K562 (cell line): ENCODE measurements around the gene CBFA2T2.

Source experiments
- EZH2 ChIP-seq: IDR thresholded peaks from 2 replicates; pipeline ENCODE4 v1.6.1; 2012; ENCODE audit warnings: low read depth, mild to moderate bottlenecking, inconsistent platforms, low read length, borderline replicate concordance
- MECOM ChIP-seq: fragments of 250-450 bp; sonication (Bioruptor Pico); IDR thresholded peaks from 2 replicates; pipeline ENCODE4 v1.8.0; 2022; ENCODE audit warnings: inconsistent platforms
- NFIX ChIP-seq: fragments of 250-450 bp; sonication (Bioruptor Pico); IDR thresholded peaks from 2 replicates; pipeline ENCODE4 v1.4.0; 2020; ENCODE audit warnings: low read depth, mild to moderate bottlenecking, moderate library complexity
- RCOR1 ChIP-seq, 2 experiments: IDR thresholded peaks; 2 replicates each; pipeline ENCODE4 v1.6.1; 2012; ENCODE audit warnings: low read depth in 2 of 2, low read length in 2 of 2, borderline replicate concordance in 1 of 2, improper control_type of control experiment in 1 of 2
- SREBF2 ChIP-seq: sonication (generic); formaldehyde crosslinking; IDR thresholded peaks from 2 replicates; pipeline ENCODE4 v1.4.0; 2020; ENCODE audit warnings: mild to moderate bottlenecking, missing genetic modification reagents
- TRIM24 ChIP-seq, 2 experiments: fragments of 450-650 bp; IDR thresholded peaks; 2 replicates each; pipeline ENCODE4 v1.6.1; 2016
- ZNF165 ChIP-seq: fragments of 250-450 bp; sonication (Bioruptor Pico); IDR thresholded peaks from 2 replicates; pipeline ENCODE4 v1.4.0; 2020; ENCODE audit warnings: borderline replicate concordance
- ZNF445 ChIP-seq: fragments of 250-450 bp; sonication (Bioruptor Pico); IDR thresholded peaks from 2 replicates; pipeline ENCODE4 v1.4.0; 2020; ENCODE audit warnings: low read depth, mild to moderate bottlenecking, moderate library complexity

DNA sequence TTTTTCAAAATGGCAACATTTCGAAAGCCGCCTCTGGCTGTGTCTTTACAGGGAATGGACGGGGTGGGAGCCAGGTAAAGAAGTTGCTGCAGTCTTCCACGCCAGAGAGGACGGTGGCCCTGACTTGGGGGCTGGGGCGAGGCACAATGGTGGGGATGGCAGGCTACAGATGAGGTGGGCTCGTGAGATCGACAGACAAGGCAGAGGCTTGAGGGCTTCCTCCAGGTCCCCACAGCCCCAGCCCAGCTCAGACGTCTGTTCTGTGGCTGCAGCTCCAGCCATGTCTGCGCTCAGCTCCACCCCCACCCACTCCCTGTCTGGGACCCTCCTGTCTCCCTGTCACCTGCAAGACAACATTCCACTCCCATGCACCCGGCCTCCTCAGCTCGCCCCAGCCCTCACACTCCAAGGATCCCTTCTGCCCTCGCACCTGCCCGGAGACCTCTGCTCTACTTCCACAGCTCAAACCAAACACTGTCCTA lies 164.8 kb downstream of the CBFA2T2 start:
- TF ChIP-seq EZH2 (no peak), TRIM24 (IDR thresholded peaks at IDR 0.05) (no peak), NFIX (CRISPR knock-in tag) (no peak), ZNF445 (CRISPR knock-in tag) (no peak), MECOM (CRISPR knock-in tag) (no peak), RCOR1 (IDR thresholded peaks at IDR 0.05; ENCODE audit: borderline replicate concordance in 1 of 2, low read depth in 2 of 2, low read length in 2 of 2) (no peak), SREBF2 (CRISPR knock-in tag) (no peak), ZNF165 (no peak)
